ENCODE results near the gene CPED1.

DNA sequence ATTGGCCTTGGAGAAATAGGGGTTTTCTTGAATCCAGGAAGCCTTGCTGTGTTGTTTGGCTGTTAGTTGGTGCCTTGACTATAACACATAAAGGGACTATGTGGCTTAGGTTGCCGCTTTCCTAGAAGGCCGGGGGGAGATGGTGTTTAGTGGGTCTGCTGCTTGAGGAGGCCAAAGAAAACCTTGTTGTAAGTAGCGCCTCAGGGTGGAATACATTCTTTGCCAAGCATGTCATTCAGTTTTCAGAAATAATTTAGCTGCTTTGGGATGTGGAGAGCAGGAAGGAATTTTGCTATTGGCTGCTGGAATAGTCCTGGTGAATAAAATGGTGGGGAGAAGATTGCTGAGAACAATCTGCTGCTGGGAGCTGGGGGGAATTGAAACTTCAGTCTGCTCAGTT, 207.4 kb downstream of the CPED1 start:
- TF ChIP-seq, protein P1, sequence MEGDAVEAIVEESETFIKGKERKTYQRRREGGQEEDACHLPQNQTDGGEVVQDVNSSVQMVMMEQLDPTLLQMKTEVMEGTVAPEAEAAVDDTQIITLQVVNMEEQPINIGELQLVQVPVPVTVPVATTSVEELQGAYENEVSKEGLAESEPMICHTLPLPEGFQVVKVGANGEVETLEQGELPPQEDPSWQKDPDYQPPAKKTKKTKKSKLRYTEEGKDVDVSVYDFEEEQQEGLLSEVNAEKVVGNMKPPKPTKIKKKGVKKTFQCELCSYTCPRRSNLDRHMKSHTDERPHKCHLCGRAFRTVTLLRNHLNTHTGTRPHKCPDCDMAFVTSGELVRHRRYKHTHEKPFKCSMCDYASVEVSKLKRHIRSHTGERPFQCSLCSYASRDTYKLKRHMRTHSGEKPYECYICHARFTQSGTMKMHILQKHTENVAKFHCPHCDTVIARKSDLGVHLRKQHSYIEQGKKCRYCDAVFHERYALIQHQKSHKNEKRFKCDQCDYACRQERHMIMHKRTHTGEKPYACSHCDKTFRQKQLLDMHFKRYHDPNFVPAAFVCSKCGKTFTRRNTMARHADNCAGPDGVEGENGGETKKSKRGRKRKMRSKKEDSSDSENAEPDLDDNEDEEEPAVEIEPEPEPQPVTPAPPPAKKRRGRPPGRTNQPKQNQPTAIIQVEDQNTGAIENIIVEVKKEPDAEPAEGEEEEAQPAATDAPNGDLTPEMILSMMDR (IDR thresholded peaks at IDR 0.05), result no peak
- TF ChIP-seq POLR2A (IDR thresholded peaks at IDR 0.05), result no peak
